ENCODE measurements around the gene DRG2.

DNA sequence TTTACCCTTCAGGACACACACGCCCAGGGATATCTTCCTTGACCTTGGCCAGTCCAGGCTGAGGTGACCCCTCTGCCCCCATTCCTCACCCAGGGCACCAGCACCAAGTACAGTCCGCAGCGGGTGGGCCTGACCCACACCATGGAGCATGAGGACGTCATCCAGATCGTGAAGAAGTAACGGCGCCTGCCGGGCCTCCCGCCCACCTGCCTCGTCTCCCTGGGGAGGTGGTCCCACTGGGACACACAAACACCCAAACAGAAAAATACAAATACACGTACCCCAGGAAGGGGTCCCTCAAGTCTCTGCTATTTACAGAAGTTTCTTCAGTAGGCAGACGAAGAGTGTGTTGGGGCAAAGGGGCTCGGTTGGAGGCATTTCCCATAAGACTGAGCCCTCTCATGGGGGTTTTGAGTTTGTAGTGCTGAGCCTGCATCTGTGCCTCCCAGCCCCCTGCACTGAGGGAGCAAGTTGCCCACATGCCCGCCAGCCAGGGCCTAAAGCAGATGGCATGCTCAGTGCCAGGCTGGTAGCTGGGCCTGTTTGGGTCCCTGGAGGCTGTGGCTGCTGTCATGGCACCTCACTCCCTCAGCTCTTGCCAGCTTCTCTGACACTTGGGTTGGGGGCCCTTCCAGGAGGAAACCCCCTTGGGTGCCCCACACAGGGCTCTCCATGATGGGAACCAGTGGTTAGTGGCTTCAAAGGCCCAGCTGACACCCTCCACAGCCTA lies 19.5 kb downstream of the DRG2 start:
- TF ChIP-seq EP300 (conservative IDR thresholded peaks at IDR 0.05; ENCODE audit: poor library complexity, severe bottlenecking) = no peak
- TF ChIP-seq, protein P1, sequence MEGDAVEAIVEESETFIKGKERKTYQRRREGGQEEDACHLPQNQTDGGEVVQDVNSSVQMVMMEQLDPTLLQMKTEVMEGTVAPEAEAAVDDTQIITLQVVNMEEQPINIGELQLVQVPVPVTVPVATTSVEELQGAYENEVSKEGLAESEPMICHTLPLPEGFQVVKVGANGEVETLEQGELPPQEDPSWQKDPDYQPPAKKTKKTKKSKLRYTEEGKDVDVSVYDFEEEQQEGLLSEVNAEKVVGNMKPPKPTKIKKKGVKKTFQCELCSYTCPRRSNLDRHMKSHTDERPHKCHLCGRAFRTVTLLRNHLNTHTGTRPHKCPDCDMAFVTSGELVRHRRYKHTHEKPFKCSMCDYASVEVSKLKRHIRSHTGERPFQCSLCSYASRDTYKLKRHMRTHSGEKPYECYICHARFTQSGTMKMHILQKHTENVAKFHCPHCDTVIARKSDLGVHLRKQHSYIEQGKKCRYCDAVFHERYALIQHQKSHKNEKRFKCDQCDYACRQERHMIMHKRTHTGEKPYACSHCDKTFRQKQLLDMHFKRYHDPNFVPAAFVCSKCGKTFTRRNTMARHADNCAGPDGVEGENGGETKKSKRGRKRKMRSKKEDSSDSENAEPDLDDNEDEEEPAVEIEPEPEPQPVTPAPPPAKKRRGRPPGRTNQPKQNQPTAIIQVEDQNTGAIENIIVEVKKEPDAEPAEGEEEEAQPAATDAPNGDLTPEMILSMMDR (IDR thresholded peaks at IDR 0.05; ENCODE audit: poor library complexity, severe bottlenecking) = no peak
- no peak for TF ChIP-seq TAF1 (IDR thresholded peaks at IDR 0.05; ENCODE audit: low read depth)

Measured in neural cell (in vitro differentiated cells).